Muscle of leg (tissue), 11 donors: ENCODE results near the gene KNDC1. TPM values are rescaled to one million over a fixed set of nuclear protein-coding genes. Genes with fewer than 3 reads are reported as not detected.

Experiments used
- DNase-seq: peaks from one replicate; pipeline ENCODE4 v3.0.0; 2013
- H3K27ac ChIP-seq: one replicate; pipeline ENCODE4 v1.5.1; 2013; ENCODE audit warnings: mild to moderate bottlenecking, low read length, control low read depth
- H3K27me3 ChIP-seq: one replicate; pipeline ENCODE4 v1.6.1; 2013; ENCODE audit warnings: low read length; ENCODE audit not compliant: control insufficient read depth, insufficient read depth
- H3K36me3 ChIP-seq: one replicate; pipeline ENCODE4 v1.6.1; 2013; ENCODE audit warnings: low read length; ENCODE audit not compliant: control insufficient read depth, insufficient read depth
- H3K4me1 ChIP-seq: one replicate; pipeline ENCODE4 v1.6.1; 2013; ENCODE audit warnings: low read length; ENCODE audit not compliant: control insufficient read depth, insufficient read depth
- H3K4me3 ChIP-seq: one replicate; pipeline ENCODE4 v1.5.1; 2013; ENCODE audit warnings: low read length, control low read depth
- H3K9me3 ChIP-seq: replicated peaks from 2 replicates; pipeline ENCODE4 v1.6.1; 2013; ENCODE audit warnings: low read depth, low read length; ENCODE audit not compliant: control insufficient read depth
- WGBS: methylation state at CpG from one replicate; pipeline ENCODE4 v1.1.5; 2013; ENCODE audit warnings: missing lambda C conversion rate; ENCODE audit not compliant: insufficient coverage; 5-methylcytosine and 5-hydroxymethylcytosine counted together
- polyA plus RNA-seq, 8 donors: library from polyadenylated mRNA; unstranded; fragments of 120-200 nt; gene quantifications; one replicate each; pipeline versions ENCODE4 v1.2.1 to v1.2.3, GENCODE V29; 2013; ENCODE audit warnings: inconsistent platforms in 1 of 8, low replicate concordance in 1 of 8; ENCODE audit not compliant: insufficient read length in 8 of 8, insufficient read depth in 1 of 8
- total RNA-seq: library from RNA; stranded (reverse); fragments of 120-200 nt; gene quantifications from one replicate; pipeline ENCODE4 v1.2.4, GENCODE V29; 2013

The KNDC1 gene
- total and polyA plus RNA-seq, 9 donors, result 1.5 to 9.8 (median 4.4) TPM

DNA sequence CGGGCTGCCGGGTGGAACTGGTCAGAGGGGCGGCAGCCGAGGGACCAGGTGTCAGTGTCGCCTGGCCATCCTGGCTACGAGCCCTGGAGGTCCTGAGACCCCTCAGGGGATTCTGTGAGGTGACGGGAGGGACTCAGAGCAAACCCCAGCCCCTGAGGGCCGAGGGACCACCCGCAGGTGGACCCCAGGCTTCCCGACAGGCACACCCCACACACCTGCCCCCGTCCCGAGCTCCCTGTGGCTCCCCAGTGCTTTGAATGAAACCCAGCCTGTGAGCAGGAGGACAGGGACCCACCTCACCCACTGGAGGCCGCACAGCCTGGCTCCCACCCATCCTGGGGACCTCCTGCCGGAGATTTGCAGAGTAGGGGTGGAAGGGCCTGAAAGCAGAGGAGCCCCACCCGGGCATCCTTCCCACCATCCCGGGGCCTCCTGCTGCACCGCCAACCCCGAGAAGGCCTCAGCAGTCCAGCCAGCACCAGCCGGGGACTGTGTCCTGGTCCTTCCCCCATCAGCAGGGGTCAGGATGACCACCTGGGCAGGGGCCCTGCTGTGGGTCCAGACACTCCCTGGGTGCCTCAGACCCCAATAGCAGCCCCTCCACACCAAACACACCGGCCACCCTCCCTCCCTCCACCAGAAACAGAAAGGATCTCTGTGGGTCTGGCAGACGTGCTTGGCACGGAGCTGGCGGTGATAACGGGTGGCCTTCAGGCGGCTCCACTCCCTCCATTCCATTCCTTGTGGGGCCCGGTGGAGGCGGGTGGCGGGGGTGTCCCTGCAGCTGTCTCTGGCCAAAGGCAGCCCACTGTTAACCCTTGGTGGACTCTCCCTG lies 91.6 kb downstream of the KNDC1 start:
- peaks cover 22% of the 10 kb centered on the region for H3K27me3 ChIP-seq
- WGBS, result 41% methylated on average over 15 of the region's 28 CpGs
- peaks cover 10% of the 10 kb centered on the region for H3K4me1 ChIP-seq
- no peak overlapping the region for H3K27ac ChIP-seq
- no peak for DNase-seq
- H3K9me3 ChIP-seq, result no peaks in the 10 kb centered on the region
- no peaks in the 10 kb centered on the region for H3K36me3 ChIP-seq
- H3K4me3 ChIP-seq, result no peak overlapping the region

DNA sequence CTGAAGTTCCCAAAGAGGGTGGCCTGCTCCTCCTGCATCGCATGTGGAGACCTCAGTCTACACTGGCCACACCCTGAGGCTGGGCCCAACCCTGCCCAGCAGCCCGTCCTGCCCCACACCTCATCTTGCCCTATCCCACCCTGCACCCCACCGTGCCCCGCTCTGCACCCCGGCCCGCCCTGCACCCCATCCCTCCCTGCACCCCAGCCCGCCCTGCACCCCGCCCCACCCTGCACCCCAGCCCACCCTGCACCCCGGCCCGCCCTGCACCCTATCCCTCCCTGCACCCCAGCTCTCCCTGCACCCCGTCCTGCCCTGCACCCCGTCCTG lies 92.2 kb downstream of the KNDC1 start:
- H3K36me3 ChIP-seq, result no peaks in the 10 kb centered on the region
- H3K9me3 ChIP-seq, result no peaks in the 10 kb centered on the region
- H3K4me1 ChIP-seq, result peaks cover 11% of the 10 kb centered on the region
- H3K27ac ChIP-seq, result no peak overlapping the region
- peaks cover 23% of the 10 kb centered on the region for H3K27me3 ChIP-seq
- no peak for DNase-seq
- no peak overlapping the region for H3K4me3 ChIP-seq
- WGBS, result 45% methylated on average over 3 of the region's 12 CpGs

DNA sequence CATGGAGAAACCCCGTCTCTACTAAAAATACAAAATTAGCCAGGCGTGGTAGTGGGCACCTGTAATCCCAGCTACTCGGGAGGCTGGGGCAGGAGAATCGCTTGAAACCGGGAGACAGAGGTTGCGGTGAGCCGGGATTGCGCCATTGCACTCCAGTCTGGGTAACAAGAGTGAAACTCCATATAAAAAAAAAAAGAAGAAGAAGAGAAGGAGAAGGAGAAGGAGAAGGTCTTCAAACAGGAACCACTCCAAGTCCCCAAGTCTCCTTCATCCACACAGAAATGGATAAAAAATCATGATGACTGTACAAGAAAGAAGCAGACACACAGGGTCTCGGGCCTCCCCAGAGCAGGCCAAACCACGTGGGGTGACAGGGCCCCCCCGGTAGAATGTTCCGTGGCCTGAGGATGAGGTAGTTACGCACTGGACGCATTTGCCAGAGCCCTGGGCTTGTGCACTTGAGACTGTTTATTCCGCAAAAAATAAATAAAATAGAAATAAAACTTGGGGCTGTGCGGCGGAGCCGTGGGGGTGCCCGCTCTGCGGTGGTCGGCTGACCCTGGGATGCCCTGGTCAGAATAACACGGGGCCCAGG lies 93.4 kb downstream of the KNDC1 start:
- WGBS, result 71% methylated on average over 10 of the region's 22 CpGs

DNA sequence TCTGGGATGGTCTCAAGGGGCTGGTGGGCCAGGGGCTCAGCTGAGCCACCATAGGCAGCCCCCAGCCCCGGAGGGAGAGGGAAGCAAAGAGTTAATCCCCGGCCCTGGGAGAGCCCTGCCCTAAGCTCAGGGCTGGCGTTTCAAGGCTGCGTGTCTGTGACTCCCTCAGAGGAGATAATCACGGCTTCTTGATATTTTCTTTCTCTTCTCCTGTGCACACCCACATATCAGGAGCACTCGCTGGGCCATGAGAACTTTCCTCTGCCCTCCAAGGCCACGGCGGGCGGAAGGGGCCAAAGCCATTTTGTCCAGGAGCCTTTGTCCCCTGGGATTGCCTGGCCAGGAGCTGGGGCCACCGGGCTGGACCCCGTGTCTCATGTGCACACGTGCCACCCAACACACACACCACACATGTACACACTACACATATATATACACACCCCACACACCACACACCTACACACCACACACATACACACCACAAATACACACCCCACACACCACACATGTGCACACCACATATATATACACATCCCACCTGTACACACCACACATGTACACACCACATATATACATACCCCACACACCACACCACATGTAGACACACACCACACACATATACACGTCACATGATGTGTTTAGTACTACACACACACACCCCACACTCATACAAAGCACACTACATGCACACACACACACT lies 94.6 kb downstream of the KNDC1 start:
- Histone ChIP-seq H3K4me3 (no peak overlapping the region), H3K36me3 (no peaks in the 10 kb centered on the region), H3K27me3 (peaks cover 21% of the 10 kb centered on the region), H3K9me3 (no peaks in the 10 kb centered on the region), H3K27ac (no peak overlapping the region), H3K4me1 (peaks cover 33% of the 10 kb centered on the region)
- WGBS, result 55% methylated on average over 11 of the region's 13 CpGs
- no peak for DNase-seq

More for the DNA sequence above, 93.4 kb downstream of the KNDC1 start:
- Histone ChIP-seq H3K27ac (no peak overlapping the region), H3K36me3 (no peaks in the 10 kb centered on the region), H3K4me3 (no peak overlapping the region), H3K4me1 (peaks cover 22% of the 10 kb centered on the region), H3K27me3 (peaks cover 28% of the 10 kb centered on the region), H3K9me3 (no peaks in the 10 kb centered on the region)
- no peak for DNase-seq

DNA sequence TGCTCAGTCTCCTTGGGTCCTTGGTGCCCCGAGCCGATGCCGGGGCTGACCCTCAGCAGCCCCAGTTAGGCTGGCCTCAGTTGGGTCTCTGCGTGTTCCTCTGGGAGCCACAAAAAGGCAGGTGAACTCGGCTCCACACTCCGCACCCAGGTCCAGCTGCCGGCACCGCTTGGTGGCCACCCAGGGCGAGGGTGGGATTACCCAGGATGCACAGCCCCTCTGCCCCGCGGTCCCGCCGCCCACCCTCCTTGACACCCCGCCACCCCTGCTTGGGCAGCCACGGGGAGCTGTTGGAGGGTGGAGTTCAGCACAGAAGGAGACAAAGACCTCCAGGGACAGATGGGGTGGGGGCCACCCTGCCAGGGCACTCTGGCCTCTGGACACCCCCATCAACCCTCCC lies 95.3 kb downstream of the KNDC1 start:
- no peak for DNase-seq
- Histone ChIP-seq H3K27ac (no peak overlapping the region), H3K36me3 (no peaks in the 10 kb centered on the region), H3K27me3 (peaks cover 19% of the 10 kb centered on the region), H3K4me3 (no peak overlapping the region), H3K9me3 (no peaks in the 10 kb centered on the region), H3K4me1 (peaks cover 34% of the 10 kb centered on the region)
- 88% methylated on average over 14 of the region's 15 CpGs for WGBS

DNA sequence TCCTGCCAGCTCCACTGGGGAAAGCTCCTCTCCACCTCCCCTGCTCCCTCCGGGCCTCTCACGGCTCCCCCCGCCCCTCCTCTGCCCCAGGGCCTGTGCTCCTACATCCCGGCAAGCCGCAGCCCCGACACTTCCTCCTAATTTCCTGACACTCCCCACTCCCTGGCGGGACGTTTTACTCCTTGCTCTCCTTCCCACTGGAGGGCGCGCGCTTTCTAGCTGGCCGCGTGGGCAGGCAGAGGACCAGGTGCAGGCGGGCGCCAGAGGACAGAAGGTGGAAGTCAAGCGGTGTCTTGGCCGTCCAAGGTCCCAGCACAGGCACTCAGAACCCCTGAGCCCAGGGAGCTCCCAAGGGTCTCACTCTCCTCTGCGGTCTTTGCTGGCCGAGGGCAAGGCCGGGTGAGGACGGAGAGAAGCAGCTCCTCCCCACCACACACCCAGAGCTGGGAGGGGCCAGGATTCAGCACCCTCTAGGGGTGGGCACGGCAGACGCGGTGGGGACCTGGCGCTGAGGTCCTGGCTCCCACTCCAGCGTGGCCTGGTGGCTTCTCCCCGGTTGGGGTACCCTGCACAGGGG lies 97.6 kb downstream of the KNDC1 start:
- no peaks in the 10 kb centered on the region for H3K9me3 ChIP-seq
- WGBS, result 2% methylated on average over 26 of the region's 27 CpGs
- H3K27ac ChIP-seq, result no peak overlapping the region
- DNase-seq, result peak; percentile 44
- H3K36me3 ChIP-seq, result no peaks in the 10 kb centered on the region
- H3K4me1 ChIP-seq, result peaks cover 44% of the 10 kb centered on the region
- peaks cover 17% of the 10 kb centered on the region for H3K27me3 ChIP-seq
- H3K4me3 ChIP-seq, result no peak overlapping the region

DNA sequence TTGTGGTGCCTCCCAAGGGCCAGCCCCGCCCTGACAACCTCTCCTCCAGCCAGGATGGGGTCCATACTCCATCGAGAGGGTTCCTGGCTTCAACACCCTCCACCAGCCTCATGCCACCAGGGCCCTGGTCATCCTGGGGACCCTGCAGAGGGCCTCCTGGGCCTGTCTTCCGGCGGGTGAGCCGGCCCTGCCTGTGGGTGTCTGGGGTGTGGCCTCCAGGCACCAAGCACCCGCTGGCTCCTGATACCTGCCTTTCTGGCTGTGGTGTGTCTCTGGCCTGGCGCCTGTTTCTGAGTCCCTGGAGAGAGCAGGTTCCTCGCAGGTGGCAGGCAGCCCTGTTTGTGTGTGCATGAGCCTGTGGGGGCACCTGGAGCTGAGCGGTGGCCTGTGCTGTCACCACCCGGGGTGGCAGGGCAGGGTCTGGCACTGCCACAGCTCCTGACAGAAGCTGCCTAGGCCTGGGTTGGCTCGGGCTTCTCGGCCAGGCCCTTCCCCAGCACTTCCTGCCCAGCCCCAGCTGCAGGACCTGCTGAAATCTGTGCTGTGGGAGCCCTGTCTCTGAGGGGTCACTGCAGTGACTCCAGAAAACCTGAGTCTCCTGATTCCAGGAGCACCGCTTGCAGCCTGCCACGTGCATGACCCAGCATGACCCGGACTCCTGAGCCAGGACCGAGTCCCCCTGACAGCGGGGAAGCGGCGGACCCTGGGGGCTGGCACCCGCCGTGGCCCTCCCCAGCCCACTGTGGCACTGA lies 98.2 kb downstream of the KNDC1 start:
- WGBS, result 62% methylated on average over 19 of the region's 21 CpGs
- no peak overlapping the region for H3K27ac ChIP-seq

DNA sequence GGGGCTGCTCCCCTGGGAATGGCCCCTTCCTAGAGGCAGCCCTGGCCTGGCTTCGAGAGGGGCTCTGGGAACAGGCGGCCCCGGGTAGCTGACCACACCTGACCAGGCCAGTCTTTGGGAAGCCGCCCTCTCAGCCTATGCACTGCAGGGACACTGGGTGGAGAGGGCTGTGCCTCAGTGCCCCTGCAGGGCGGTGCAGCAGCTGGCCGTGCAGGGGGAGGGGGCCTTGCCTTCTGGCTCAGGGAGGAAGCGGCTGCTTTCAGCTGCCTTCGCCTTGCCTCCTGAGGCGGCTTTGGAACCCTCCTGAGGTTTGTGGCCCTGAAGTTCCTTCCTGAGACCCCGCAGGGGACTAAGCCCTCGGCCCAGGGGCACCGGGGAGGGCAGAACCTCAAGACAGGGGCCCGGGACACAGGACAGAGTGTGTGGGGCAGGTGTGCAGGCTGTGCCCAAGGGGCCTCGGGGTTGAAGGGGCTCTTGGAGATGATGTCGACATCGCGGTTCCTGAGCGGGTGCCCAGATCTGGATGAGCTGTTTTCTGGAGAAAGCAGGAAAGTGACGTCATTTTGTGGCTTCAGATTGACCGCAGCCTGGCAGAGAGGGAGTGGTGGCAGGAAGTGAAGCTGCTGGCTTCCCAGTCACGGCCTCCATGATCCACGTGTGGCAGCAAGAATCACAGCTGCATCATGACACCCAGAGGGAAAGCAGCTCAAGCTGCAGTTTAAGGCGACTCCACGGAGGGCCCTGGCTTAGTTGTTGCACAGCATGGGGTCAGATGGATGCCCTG lies 99.0 kb downstream of the KNDC1 start:
- Histone ChIP-seq H3K4me1 (peaks cover 46% of the 10 kb centered on the region), H3K27ac (peak overlapping the region; percentile 7), H3K4me3 (no peak overlapping the region)

More for the DNA sequence above, 98.2 kb downstream of the KNDC1 start:
- Histone ChIP-seq H3K27me3 (peaks cover 23% of the 10 kb centered on the region), H3K9me3 (no peaks in the 10 kb centered on the region), H3K36me3 (no peaks in the 10 kb centered on the region), H3K4me3 (no peak overlapping the region), H3K4me1 (peaks cover 46% of the 10 kb centered on the region)
- no peak for DNase-seq

DNA sequence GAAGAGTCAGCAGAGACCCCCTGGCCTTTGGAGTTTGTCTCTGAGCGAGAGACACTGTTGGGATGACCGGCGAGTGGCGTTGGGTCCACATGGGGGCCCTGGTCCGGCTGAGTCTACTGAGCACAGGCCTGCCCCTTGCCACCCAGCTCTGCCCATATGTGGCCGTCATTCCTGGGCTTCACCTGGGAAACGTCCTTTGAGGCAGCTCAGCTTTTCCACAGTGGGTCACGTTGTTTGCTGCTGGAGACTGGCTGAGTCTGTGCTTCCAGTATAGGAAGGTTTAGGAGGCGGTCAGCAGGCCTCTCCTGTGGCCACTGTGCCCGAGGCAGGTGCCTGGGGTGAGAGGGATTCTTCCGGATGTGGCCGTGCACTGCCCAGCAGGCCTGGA lies 99.6 kb downstream of the KNDC1 start:
- no peaks in the 10 kb centered on the region for H3K9me3 ChIP-seq
- H3K36me3 ChIP-seq, result no peaks in the 10 kb centered on the region
- DNase-seq, result no peak
- peaks cover 41% of the 10 kb centered on the region for H3K4me1 ChIP-seq
- no peak overlapping the region for H3K27ac ChIP-seq
- H3K27me3 ChIP-seq, result peaks cover 21% of the 10 kb centered on the region
- WGBS, result 56% methylated on average over 12 of the region's 12 CpGs
- no peak overlapping the region for H3K4me3 ChIP-seq

More for the DNA sequence above, 99.0 kb downstream of the KNDC1 start:
- WGBS, result 34% methylated on average over 24 of the region's 24 CpGs
- no peaks in the 10 kb centered on the region for H3K36me3 ChIP-seq
- DNase-seq, result peak; percentile 81
- H3K9me3 ChIP-seq, result no peaks in the 10 kb centered on the region
- H3K27me3 ChIP-seq, result peaks cover 23% of the 10 kb centered on the region
